Activated CD4-positive, alpha-beta T cell treated with anti-CD3 and anti-CD28 coated beads, Interleukin-10, Interleukin-2, amounts not matched to agents 100 ng/mL and 50 ng/mL, durations not matched to agents 16 hours and 8 hours (primary cell): Measurements from ENCODE around the gene OXTR.
A peak's percentile ranks its signal among the peaks of the same experiment; 100 is the strongest.

Source experiments
- DNase-seq: peaks from one replicate; pipeline ENCODE4 v3.0.0-alpha.2; 2020

Gene OXTR

DNA sequence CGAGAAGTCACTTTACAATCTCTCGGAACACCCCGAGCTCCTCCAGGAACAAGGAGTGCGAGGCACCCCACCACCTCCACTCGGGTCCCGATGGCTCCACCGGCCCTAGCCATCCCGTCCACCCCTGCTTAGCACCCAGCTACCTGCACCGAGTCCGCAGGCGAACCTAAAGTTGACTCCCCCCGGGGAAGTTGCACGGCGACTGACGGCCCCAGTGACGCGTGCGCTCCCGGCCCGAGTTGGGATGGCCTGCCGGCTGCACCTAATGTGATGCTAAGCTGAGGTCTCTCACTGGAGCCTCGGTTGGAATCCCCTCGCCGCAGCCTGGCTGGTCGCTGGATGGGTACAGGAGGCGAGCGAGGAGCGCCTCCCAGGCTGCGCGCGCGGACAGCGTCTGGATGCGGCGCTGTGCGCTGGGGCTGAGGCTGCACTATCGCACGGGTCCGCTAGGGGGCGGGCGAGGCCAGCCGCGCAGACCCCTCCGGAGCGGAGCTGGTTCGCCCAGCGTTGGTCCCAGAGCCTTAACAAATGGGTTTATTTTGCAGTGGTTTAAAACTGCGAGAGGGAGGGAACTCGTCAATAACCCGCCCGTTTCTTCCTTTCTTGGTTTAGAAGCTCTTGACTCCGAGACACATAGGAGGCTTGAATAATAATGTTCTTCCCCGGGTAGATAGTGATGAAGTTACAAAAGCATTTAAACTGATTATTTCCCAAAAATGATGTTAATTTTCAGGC, at the start of gene OXTR:
Gene OXTR, minus strand, starts transcription at position 526 of the 735 bp plus-strand sequence. CDS start 1,426 bp downstream, outside the sequence.
- DNase-seq = peak; percentile 66

DNA sequence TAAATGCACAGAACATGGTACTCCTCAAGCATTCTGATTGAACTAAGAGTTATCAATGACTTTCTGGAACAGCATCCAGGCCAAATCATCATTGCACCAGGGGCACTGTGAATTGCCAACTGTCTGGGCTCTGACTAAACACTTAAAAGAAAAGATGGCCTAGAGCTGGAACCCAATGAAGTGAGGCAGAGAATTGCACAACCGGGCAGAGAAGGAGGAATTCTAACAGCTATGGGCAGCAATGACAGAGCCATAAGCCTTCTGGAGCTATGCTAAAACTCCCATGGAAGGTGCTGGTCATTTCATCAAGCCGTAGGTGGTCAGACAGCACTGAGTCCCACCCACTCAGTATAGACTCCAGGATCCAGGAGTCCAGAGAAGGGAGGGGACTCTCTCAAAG, 48.1 kb upstream of the OXTR start:
- DNase-seq = no peak

DNA sequence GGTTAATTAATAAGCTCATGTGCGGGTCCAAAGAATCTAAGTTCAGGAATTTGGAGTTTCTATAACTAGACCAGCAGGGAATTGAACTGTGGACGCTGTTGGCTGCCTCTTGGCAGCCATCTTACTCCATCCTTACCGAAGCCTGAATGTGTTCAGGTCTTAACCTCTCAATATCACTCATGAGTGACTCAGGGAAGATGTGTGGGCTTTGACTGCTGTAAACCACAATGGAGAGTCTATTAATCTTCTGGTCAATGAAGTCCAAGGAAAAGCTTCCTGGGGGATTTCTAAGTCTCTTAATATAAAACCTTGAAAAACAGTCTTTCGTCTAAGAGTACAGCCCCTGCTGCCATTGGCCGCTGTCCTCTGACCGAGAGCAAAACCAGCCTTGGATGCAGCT, 46.7 kb upstream of the OXTR start:
- DNase-seq = no peak

DNA sequence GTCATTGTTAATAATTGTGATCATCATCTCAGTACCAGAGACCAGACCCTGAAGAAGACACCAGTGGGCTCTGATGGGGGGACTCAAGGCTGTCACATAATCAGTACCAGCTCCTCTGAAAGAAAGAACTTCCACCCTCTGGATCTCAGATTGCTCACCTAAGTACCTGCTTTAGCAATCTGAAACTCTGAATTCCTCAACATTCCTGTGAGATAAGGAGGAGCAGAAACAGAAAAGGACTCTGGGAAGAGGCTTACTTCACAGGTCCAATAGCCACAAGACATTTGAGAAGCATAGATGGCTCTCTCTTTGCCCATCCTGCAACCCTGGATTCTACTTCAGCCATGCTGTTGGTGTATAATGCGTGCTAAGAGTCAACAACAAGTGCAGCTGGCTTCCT, 44.0 kb upstream of the OXTR start:
- DNase-seq = no peak

DNA sequence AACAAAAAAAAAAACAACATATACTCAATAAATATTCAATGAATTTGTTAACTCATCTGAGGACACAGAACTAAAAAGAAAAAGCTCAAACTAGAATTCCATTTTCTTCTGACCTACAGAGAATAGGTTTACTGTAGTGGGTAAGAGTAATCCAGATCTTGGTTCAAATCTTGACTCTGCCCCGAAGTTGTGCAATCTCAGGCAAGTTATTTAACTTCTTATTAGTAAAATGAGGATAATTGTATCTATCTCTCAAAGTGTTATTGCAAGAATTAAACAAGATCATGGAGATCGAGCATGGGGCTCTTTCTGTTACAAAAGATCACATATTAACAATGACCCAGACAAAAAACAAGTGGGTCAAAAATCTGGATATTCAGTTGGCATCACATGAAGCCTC, 41.1 kb upstream of the OXTR start:
- no peak for DNase-seq

DNA sequence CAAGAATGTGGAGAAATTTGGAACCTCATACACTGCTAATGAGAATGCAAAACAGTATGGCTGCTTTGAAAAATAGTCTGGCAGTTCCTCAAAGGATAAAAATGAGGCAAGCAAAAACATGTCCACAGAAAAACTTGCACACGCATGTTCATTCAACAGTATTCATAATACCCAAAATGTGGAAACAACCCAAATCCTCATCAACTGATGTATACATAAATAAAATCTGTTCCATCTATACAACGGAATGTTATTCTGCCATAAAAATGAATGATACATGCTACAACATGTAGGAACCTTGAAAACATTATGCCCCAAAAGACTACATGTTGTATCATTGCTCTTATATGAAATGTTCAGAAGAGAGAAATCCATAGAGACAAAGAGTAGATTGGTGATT, 36.4 kb upstream of the OXTR start:
- DNase-seq = no peak

DNA sequence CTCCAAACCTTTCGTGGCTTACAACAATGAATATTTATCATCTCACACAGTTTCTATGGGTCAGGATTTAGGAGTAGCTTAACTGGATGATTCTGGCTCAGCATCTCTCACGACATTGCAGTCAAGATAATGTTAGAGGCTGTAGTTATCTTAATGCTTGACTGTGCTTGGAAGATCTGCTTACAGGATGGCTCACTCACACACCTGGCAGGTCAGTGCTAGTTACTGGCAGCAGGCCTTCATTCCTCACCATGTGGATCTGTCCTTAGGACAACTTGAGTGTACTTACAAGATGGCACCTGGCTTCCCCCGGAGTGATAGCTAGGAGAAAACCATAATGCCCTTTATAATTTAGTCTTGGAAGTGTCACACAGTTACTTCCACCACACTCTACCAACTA, 32.8 kb upstream of the OXTR start:
- no peak for DNase-seq

DNA sequence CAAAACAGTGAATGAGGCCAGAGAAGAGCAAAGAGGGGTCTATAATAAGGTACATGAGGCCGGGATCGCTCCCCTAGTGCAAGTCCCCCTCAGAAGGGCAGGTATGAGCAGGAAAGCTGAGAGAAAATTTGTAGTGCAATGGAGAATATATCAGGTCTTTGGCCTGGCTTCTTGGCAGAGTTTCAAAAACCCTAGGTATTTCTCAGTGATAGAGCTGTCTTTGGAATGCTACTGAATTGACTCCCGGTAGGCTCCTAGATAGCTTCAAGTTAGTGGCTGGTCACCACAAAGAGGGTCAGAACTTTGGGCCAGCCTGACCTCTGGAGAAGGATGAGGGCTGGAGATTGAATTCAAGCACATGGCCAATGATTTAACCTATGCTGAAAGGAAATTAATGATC, 30.6 kb upstream of the OXTR start:
- DNase-seq = no peak

DNA sequence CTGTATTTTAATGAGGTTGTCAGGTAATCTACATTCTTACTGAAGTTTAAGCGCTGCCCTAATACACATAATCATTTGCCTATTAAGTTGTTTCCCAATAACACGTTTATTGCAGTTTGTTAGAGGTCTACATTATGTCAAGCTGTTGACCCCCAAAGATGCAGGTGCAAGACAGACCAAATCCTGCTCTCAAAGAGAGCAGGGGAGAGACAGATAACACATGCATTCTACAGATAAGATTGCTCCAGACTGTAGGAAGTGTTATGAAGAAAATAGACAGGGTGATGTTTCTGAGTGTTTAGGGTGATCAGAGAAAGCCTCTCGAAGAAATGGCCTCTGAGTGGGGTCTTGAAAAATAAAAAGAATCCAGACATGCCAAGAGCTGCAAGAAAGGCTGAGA, 24.8 kb upstream of the OXTR start:
- no peak for DNase-seq

DNA sequence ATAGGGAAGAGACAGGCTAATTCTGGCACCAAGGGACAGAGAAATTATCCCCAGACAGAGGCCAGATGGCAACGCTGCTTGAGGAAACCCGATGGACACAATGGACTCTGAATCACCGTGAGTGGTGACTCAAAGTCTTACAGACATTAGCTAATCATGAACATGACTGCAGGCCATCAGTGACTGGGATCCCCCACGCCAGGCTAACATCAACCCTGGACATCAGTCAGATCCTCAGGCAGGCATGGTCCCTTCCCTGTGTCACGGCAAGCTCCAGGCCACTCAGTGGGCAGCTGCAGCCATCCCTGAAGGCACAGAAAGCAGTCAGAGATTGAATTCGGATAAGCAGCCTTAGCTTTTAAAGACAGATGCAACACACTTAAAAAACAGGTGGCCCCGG, 23.8 kb upstream of the OXTR start:
- no peak for DNase-seq

DNA sequence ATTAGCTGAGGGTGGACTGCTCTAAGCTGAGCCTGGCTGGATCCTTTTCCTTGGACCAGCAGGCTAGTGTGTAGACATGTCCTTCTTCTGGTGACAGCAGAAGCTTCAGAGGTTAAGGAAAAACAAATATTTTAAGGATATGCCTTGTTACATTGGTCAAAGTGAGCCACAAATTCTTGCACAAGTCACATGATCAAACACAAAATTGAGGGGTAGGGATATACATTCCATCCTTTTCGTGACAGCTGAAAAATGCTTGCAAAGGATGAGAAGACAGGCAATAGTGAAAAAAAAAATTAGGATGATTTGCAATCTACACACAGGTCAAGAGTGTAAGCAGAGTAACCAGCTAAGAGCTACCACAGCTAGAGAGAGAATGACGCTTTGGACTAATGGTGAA, 21.1 kb upstream of the OXTR start:
- no peak for DNase-seq

DNA sequence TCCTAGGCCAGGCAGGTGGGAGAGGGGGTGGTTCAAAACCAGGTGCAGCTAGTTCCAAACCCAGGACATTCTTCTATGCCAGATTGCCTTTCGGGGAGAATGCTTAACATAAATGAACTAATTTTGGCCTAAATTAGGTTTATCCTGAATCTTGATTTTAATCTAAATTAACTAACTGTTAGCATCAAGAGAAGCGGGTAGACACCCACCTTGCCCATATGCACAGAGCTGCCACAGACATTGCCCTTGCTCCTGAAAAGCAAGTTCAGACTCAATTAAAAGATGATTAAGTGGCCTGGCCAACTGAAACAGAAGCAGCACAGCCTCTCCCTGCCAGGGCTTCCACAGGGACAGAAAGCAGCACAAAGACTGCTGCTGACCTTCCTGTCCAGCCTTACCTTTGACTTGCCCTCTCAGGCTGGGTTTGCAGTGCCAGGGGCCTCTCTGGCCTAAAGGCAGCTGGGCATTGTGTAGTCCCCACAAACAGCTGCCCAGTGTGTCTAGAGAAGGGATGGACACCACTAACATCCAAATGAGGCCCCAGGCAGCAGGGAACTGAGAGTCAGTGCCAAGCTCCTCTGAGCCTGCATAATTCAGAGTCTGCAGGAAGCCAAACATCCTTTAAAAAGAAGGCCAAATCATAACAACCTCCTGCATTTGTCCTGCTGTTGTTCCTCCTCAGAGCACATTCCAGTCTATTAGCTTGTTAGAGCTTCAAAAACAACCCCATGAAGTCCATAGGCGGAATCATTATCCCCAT, 15.4 kb upstream of the OXTR start:
- DNase-seq = no peak

DNA sequence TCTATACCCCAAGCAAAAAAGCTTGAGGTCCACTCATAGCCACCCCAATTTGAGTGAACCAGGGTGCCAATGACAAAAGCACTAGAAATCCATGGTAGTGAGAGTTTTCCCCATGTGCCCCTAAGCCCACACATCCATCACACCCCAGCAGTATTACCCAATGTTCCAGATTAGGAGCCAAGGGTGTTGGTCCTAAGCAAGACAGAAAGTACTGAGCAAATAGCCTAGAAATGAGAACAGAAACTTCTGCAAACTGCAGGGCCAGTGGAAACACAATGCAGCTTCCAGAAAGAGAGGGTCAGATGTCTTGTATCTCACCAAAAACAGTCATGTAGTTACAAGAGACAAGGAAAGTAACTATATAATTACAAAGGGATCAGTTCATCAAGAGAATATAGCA, 10.9 kb upstream of the OXTR start:
- DNase-seq = no peak

DNA sequence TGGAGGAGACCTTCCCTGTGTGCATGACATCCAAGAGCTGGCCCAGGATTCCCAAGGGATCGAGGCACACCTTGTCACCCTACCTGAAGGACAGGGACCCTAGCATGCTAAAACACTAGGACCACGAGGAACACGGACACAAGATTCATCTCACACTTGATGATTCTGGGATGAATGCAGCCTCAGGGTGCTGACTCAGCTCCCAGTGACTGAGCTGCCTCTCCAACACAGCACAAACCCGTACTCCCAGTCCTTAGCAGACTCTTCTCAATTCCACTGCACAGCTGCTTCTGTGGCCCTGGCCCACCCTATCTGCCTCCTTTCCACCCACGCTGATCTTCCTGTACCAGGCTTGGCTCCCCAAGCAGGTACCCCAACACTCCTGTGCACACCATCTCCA, 9.1 kb upstream of the OXTR start:
- no peak for DNase-seq

DNA sequence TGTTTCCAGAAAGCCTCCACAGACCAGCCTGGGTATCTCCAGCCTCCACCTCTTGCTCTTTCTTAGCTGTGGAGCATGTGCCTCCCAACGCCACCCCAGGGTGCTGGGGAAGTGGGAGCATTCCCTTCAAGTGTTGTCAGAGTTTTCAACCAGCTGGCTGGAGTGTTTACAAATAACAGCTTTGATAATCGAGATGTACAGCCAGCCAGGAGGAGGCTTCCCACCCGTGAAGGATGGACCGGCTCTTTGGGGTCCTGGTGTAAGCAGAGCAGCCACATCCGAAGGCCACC, 8.5 kb upstream of the OXTR start:
- DNase-seq = no peak

DNA sequence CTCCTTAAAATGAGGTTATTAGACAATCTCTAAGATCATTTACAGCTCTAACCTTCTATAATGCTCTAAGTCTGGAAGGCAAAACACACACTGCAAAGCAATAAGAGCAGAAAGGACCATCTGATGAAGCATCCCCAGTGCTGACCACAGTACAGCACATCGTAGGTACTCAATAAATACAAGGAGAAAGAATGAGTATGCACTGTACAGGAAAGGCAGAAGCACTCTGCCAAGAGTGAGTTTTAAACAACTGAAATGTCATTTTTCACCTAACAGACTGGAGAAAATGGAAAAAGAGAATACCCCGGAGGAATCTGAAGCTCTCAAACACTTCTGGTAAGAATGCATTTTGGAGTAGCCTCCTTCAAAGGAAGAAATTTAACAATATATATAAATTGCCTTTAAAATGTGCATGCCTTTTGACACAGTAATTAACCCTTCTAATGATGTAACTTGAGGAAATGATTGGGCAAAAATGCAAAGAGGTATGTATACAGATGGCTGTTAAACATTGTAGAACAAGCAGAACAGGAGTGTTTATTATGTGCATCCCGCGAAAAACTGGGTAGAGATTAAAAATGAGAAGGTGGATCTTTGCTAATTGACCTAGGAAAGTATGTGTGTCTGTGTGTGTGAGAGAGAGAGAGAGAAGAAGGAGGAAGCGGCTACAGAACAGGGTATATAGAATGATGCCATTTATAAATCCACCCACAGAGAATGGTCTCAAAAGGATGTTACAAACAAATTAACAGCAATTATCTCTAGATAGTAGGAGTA, 8.0 kb upstream of the OXTR start:
- DNase-seq = no peak

DNA sequence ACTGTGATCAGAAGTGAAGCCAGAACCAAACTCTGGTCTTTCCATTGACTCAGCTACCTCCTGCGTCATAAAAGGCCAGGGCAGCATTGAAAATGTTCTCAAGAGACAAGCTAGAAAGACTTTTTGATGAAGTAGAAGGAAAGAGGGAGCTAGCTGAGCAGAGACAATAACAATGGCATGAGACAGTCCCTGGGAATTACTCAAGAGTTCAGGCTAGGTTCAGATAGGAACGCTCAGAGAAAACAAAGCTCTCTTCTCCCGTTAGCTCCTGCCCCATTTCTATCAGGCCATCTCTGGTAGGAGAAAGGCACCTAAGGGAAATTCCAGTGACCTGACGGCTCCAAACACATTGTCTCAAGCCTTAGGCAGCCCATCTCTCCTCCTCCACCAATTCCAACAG, 7.0 kb upstream of the OXTR start:
- DNase-seq = no peak

DNA sequence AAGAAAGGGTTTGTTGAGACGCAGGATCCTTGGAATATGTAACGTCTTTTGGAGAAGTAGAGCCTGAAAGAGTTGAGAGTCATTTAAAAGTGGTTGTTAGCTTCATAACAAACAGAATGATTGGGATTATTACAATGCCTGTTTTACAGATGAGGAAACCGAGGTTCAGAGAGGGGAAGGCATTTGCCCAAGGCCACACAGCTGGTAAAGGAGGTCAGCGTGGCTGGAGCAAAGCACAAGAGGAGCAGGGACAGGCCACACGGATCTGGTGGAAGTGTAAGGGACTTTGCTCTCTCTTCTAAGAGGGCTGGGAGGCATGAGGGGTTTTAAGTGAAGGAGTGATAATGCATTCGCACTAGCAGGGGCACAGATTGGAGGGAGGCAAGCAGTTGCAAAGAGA, 6.2 kb upstream of the OXTR start:
- DNase-seq = no peak

DNA sequence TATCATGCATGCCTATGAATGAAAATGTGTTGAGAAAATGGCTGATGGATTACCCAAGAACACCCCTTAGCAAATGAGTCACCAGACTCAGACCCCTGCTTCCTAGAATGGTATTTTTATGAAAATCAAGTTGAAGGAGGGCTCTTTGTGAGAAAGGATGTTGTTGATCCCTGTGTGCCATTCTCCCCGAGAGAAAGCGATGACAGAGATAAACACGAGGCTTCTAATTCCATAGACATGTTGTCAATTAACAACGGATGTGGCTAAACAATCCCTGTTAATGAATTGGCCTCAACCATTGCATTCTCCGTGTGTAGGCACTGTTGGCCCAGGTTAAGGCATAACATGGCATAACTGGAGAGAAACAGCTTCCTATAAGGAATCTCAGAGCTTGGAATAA, 5.8 kb upstream of the OXTR start:
- DNase-seq = no peak

DNA sequence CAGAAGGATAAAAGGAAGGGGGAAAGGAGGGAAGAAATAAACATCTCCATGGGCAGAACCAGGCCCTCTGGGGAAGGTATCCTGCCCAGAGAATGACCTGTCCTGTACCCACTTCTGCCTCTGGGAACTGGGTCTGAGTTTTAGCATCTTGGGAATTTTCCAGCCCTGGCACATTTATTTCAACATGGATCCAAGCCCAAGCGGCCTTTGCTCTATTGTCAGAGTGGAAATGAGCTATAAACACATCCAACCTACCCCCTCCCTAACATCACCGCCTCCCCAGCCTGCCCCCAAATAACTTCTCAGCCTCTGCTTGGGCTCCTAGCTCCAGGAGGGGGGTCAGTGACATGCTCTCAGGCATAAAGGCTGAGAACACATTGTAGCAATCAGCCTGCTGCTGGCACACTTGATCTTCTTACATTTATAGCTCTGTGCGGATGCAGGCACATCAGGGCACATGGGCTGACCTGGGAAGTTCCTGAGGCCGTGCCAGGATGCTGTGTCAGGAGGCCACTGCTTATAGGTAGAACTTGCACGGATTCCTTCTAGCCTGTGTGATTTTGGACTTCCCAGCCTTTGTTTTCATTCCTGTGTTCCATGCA, 4.6 kb upstream of the OXTR start:
- DNase-seq = no peak

DNA sequence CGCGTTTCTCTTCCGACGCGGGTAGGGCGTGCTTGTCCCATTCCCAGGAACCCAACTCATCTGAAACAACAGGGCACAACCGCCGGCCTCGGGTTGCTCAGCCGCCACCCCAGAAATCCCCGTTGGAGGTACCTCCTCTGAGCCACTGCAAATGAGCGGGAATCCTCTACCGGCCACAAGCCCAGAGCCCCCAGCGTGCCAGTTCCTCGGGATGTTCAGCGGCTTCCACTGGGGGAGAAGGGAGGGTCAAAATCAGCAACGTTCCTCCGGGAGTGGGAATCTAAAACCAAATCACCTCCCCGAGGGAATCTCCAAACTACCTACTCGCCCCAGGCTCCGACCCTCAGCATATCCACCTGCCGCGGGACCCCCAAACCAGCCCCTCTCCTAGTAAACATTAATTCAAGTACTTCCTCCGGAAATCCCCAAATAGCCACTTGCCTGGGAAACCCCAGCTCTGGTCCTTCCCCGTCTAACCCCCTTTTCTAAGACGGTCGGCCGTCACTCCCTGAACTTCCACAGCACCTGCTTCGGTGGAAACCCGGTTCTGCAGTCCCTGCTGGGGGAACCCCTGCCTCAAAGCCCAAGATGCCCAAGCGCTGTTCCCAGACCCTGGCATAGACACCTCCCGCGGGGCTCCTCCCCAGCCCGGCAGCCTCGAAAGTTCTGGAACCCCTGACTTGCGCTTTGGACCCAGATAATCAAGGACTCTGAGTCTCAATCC, 887 bp downstream of the OXTR start:
- no peak for DNase-seq

DNA sequence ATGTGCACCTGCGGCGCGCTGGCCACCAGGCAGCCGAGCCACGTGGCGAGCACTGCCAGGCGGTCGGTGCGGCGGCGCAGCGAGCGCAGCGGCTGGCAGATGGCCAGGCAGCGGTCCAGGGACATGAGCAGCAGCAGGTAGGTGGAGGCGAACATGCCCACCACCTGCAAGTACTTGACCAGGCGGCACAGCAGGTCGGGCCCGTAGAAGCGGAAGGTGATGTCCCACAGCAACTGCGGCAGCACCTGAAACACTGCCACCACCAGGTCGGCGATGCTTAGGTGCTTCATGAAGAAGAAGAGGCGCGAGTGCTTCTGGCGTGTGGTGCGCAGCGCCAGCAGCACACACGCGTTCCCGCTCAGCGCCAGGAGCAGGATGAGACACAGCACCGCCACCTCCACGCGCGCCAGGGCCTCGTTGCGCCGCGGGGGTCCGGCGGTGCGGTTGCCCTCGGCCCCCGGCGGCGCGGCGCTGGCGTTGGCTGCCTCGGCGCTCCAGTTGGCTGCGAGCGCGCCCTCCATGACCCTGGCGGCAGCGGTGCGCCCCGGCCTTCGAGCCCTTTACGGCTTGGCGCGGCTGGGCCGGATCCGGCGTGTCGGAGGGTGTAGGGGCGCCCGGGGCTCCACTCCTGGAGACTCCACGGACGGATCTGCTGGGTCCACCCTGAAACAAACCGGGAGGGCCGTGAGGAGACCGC, 1.6 kb downstream of the OXTR start:
- peak; percentile 32 for DNase-seq
